ENCODE data around the gene DUSP10.

The DUSP10 gene

GRCh38 chr1:221711063-221711577 lies 30.8 kb downstream of the DUSP10 start:
- no peak for TF ChIP-seq FOXP2 (optimal IDR thresholded peaks at IDR 0.05; ENCODE audit: borderline replicate concordance, extremely low read depth, extremely low read length, insufficient read depth)
- TF ChIP-seq POLR2AphosphoS5 (IDR thresholded peaks at IDR 0.05; ENCODE audit: low read depth, low read length), result no peak
- TF ChIP-seq SIN3A (IDR thresholded peaks at IDR 0.05; ENCODE audit: borderline replicate concordance, insufficient read depth, low read length), result no peak
- TF ChIP-seq REST (IDR thresholded peaks at IDR 0.05; ENCODE audit: insufficient read depth in 1 of 2, low read depth in 2 of 2, low read length in 2 of 2), result no peak
- no peak for TF ChIP-seq TAF1 (IDR thresholded peaks at IDR 0.05; ENCODE audit: borderline replicate concordance, insufficient read depth, low read length)

DNA sequence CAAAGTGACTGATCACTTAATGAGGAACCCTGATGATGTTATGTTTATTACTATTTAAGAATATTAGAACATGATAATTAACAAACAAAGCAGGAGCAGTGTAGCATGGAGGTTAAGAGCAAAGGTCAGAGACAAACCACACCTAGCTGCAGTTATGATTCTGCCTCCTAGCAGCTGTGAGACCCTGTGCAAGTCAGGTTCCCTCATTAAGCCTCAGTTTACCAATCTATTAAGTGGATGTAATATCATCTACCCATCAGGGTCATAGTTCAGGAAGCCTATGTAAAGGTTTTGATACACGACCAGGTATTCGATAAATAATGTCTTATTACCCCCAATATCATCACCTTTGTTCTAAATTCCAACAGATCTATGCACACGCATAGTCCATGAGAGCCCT lies 32.0 kb downstream of the DUSP10 start:
- TF ChIP-seq POLR2AphosphoS5 (IDR thresholded peaks at IDR 0.05; ENCODE audit: low read depth, low read length) (no peak), FOXP2 (optimal IDR thresholded peaks at IDR 0.05; ENCODE audit: borderline replicate concordance, extremely low read depth, extremely low read length, insufficient read depth) (no peak), TAF1 (IDR thresholded peaks at IDR 0.05; ENCODE audit: borderline replicate concordance, insufficient read depth, low read length) (no peak), SIN3A (IDR thresholded peaks at IDR 0.05; ENCODE audit: borderline replicate concordance, insufficient read depth, low read length) (no peak), REST (IDR thresholded peaks at IDR 0.05; ENCODE audit: insufficient read depth in 1 of 2, low read depth in 2 of 2, low read length in 2 of 2) (no peak)

GRCh38 chr1:221708987-221709386 lies 32.9 kb downstream of the DUSP10 start:
- TF ChIP-seq TAF1 (IDR thresholded peaks at IDR 0.05; ENCODE audit: borderline replicate concordance, insufficient read depth, low read length) (no peak), FOXP2 (optimal IDR thresholded peaks at IDR 0.05; ENCODE audit: borderline replicate concordance, extremely low read depth, extremely low read length, insufficient read depth) (no peak), POLR2AphosphoS5 (IDR thresholded peaks at IDR 0.05; ENCODE audit: low read depth, low read length) (no peak), SIN3A (IDR thresholded peaks at IDR 0.05; ENCODE audit: borderline replicate concordance, insufficient read depth, low read length) (no peak), REST (IDR thresholded peaks at IDR 0.05; ENCODE audit: insufficient read depth in 1 of 2, low read depth in 2 of 2, low read length in 2 of 2) (no peak)

DNA sequence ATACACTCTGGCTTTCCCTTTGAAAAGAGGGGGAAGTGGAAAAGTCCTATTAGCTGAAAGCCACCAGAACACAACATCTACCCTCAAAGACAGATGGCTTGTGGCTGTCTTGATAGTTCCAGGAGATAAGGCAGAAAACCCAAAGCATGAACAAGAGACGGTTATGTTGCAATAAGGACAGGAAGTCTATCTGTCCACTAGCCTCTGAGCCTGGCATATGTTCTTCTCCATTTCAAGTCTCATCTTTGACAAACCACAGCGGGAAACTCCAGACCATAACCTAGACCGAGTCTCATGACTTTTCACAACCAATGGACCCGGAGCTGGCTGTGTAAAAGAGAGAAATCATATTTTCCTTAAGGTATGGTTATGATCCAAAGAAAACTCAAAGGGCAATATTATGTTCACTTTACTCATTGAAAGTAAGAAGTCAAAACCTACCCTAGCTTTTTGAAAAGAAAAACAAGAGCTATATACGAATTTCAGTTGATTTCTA lies 33.8 kb downstream of the DUSP10 start:
- TF ChIP-seq FOXP2 (optimal IDR thresholded peaks at IDR 0.05; ENCODE audit: borderline replicate concordance, extremely low read depth, extremely low read length, insufficient read depth) (no peak), TAF1 (IDR thresholded peaks at IDR 0.05; ENCODE audit: borderline replicate concordance, insufficient read depth, low read length) (no peak), POLR2AphosphoS5 (IDR thresholded peaks at IDR 0.05; ENCODE audit: low read depth, low read length) (no peak), REST (IDR thresholded peaks at IDR 0.05; ENCODE audit: insufficient read depth in 1 of 2, low read depth in 2 of 2, low read length in 2 of 2) (no peak), SIN3A (IDR thresholded peaks at IDR 0.05; ENCODE audit: borderline replicate concordance, insufficient read depth, low read length) (no peak)
